LNCaP clone FGC (cell line): ENCODE measurements around the gene BNC1.

Experiments used
- DNase-seq: peaks from one replicate; pipeline ENCODE4 v3.0.0-alpha.2; 2011; ENCODE audit warnings: low read depth
- H3K4me3 ChIP-seq: 2 replicates; pipeline ENCODE4 v1.5.1; 2011; ENCODE audit warnings: mild to moderate bottlenecking, low read depth, low read length, control low read depth
- CTCF ChIP-seq: IDR thresholded peaks from 2 replicates; pipeline ENCODE4 v1.5.1; 2012; ENCODE audit warnings: mild to moderate bottlenecking; ENCODE audit not compliant: control insufficient read depth, insufficient read depth; ENCODE audit errors: extremely low read depth

The BNC1 gene

GRCh38 chr15:83308671-83309070, 24.2 kb upstream of the BNC1 start:
- TF ChIP-seq CTCF: no peak
- DNase-seq: no peak
- no peak overlapping the region for H3K4me3 ChIP-seq

- H3K4me3 ChIP-seq: no peak overlapping the region
- no peak for TF ChIP-seq CTCF
- DNase-seq: no peak
Measured at GRCh38 chr15:83306561-83306960, 22.1 kb upstream of the BNC1 start.

GRCh38 chr15:83305704-83306291, 21.3 kb upstream of the BNC1 start:
- no peak for TF ChIP-seq CTCF
- H3K4me3 ChIP-seq: no peak overlapping the region

GRCh38 chr15:83304861-83305703, 20.6 kb upstream of the BNC1 start:
- no peak for DNase-seq
- no peak for TF ChIP-seq CTCF
- no peak overlapping the region for H3K4me3 ChIP-seq

More at GRCh38 chr15:83305704-83306291, 21.3 kb upstream of the BNC1 start:
- DNase-seq: no peak

GRCh38 chr15:83303535-83303934, 19.1 kb upstream of the BNC1 start:
- H3K4me3 ChIP-seq: no peak overlapping the region
- DNase-seq: no peak
- no peak for TF ChIP-seq CTCF

- DNase-seq: no peak
- H3K4me3 ChIP-seq: no peak overlapping the region
- no peak for TF ChIP-seq CTCF
Measured at GRCh38 chr15:83300826-83301225, 16.4 kb upstream of the BNC1 start.
